ENCODE data around the gene CBFA2T3. TPM values are rescaled to one million over a fixed set of nuclear protein-coding genes. Genes with fewer than 3 reads are reported as not detected.

The CBFA2T3 gene
- total and polyA plus RNA-seq, 2 of the 8 experiments (the other 6 are each of a cell fraction or from before 2014, with no cell fraction given) = 0.51 to 1.3 TPM

DNA sequence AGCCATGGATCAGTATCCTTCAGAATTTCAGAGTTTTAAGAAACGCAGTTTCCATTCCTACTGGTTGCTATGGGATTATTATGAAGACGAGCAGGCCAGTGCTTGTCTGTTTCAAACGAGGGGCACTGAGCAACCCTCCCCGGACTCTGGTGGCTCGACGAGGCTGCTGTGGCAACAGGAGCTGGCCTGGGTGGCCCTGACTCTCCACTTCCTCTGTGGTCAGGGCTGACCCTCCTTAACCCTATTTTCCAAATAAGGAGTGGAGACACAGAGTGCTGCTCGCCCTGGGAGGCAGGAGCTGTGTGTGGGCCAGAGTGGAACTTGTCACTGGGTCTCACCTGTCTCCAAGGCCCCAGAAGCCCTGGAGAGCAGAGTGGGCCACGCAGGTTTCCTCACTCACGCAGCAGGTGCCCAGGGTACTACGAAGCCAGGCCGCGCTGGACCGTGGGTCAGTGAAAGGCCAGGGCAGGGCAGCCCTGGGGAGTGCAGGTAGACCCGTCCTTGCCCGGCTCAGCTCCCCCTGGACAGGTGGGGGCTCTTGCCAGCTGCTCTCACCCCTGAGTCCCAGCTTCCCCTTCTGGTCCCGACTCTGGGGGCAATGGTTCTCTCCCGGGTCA, 123.6 kb downstream of the CBFA2T3 start (continued):
- TF ChIP-seq, protein P1, sequence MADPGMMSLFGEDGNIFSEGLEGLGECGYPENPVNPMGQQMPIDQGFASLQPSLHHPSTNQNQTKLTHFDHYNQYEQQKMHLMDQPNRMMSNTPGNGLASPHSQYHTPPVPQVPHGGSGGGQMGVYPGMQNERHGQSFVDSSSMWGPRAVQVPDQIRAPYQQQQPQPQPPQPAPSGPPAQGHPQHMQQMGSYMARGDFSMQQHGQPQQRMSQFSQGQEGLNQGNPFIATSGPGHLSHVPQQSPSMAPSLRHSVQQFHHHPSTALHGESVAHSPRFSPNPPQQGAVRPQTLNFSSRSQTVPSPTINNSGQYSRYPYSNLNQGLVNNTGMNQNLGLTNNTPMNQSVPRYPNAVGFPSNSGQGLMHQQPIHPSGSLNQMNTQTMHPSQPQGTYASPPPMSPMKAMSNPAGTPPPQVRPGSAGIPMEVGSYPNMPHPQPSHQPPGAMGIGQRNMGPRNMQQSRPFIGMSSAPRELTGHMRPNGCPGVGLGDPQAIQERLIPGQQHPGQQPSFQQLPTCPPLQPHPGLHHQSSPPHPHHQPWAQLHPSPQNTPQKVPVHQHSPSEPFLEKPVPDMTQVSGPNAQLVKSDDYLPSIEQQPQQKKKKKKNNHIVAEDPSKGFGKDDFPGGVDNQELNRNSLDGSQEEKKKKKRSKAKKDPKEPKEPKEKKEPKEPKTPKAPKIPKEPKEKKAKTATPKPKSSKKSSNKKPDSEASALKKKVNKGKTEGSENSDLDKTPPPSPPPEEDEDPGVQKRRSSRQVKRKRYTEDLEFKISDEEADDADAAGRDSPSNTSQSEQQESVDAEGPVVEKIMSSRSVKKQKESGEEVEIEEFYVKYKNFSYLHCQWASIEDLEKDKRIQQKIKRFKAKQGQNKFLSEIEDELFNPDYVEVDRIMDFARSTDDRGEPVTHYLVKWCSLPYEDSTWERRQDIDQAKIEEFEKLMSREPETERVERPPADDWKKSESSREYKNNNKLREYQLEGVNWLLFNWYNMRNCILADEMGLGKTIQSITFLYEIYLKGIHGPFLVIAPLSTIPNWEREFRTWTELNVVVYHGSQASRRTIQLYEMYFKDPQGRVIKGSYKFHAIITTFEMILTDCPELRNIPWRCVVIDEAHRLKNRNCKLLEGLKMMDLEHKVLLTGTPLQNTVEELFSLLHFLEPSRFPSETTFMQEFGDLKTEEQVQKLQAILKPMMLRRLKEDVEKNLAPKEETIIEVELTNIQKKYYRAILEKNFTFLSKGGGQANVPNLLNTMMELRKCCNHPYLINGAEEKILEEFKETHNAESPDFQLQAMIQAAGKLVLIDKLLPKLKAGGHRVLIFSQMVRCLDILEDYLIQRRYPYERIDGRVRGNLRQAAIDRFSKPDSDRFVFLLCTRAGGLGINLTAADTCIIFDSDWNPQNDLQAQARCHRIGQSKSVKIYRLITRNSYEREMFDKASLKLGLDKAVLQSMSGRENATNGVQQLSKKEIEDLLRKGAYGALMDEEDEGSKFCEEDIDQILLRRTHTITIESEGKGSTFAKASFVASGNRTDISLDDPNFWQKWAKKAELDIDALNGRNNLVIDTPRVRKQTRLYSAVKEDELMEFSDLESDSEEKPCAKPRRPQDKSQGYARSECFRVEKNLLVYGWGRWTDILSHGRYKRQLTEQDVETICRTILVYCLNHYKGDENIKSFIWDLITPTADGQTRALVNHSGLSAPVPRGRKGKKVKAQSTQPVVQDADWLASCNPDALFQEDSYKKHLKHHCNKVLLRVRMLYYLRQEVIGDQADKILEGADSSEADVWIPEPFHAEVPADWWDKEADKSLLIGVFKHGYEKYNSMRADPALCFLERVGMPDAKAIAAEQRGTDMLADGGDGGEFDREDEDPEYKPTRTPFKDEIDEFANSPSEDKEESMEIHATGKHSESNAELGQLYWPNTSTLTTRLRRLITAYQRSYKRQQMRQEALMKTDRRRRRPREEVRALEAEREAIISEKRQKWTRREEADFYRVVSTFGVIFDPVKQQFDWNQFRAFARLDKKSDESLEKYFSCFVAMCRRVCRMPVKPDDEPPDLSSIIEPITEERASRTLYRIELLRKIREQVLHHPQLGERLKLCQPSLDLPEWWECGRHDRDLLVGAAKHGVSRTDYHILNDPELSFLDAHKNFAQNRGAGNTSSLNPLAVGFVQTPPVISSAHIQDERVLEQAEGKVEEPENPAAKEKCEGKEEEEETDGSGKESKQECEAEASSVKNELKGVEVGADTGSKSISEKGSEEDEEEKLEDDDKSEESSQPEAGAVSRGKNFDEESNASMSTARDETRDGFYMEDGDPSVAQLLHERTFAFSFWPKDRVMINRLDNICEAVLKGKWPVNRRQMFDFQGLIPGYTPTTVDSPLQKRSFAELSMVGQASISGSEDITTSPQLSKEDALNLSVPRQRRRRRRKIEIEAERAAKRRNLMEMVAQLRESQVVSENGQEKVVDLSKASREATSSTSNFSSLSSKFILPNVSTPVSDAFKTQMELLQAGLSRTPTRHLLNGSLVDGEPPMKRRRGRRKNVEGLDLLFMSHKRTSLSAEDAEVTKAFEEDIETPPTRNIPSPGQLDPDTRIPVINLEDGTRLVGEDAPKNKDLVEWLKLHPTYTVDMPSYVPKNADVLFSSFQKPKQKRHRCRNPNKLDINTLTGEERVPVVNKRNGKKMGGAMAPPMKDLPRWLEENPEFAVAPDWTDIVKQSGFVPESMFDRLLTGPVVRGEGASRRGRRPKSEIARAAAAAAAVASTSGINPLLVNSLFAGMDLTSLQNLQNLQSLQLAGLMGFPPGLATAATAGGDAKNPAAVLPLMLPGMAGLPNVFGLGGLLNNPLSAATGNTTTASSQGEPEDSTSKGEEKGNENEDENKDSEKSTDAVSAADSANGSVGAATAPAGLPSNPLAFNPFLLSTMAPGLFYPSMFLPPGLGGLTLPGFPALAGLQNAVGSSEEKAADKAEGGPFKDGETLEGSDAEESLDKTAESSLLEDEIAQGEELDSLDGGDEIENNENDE (IDR thresholded peaks at IDR 0.05; ENCODE audit: insufficient replicate concordance, low read length) = no peak
- TF ChIP-seq YY1 (IDR thresholded peaks at IDR 0.05; ENCODE audit: low read depth, low read length) = no peak
